CD4-positive, alpha-beta T cell treated with Interleukin-6 for 4 hours (primary cell): ENCODE measurements around the gene ACSF2.
"Not testable (repeated sequence)": the region's sequence is repeated elsewhere in the genome, so short reads cannot be mapped to it uniquely, and the experiment has no call there.

Experiments
- DNase-seq: peaks from one replicate; pipeline ENCODE4 v3.0.0-alpha.2; 2020; ENCODE audit warnings: mixed read lengths

Gene ACSF2

DNA sequence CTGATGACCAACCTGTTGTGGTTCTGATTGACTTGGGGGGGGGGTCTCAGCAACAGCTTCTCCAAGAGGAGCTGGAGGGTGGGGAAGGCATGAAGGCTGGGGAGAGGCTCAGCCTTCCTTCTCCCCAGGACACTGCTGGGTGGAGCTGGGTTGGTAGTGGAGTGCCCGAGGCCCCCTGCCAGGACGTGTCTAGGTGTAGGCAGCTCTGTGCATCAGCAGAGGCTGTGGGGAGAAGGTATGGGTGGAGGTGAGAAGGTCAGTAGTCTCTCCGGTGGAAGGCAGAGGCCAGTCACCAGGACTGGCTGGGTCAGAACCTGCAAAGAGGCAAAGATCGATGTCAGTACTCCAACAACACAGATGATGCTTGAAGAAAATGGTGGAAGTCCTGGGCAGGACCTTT is 38.7 kb downstream of the ACSF2 start:
- DNase-seq: no peak

GRCh38 chr17:50465171-50465570 is 39.2 kb downstream of the ACSF2 start:
- no peak for DNase-seq

- no peak for DNase-seq
Observed at GRCh38 chr17:50465635-50466034, 39.6 kb downstream of the ACSF2 start.

- no peak for DNase-seq
Observed at GRCh38 chr17:50466371-50467113, 40.5 kb downstream of the ACSF2 start.

- no peak for DNase-seq
Observed at GRCh38 chr17:50467114-50467854, 41.3 kb downstream of the ACSF2 start.

DNA sequence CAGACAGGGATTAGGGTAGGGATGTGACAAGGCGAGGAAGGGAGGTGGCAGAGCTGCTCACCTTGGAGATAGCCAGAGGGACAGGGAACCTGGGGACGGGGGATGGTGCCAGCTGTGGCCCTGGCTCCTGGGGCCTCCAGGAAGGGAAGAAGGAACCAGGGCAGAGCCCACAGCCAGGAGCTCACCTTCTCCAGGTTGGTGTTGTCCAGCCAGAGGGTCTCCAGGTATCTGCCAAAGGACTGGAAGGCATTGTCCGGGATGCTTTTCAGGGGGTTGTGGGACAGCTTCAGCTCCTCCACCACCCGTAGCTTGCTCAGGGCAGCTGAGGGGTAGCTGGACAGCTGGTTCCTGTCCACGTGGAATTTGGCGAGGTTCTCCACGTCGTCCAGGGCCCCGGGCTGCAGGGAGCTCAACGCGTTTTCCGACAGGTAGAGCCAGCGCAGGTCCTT is 41.9 kb downstream of the ACSF2 start:
- DNase-seq: no peak

DNA sequence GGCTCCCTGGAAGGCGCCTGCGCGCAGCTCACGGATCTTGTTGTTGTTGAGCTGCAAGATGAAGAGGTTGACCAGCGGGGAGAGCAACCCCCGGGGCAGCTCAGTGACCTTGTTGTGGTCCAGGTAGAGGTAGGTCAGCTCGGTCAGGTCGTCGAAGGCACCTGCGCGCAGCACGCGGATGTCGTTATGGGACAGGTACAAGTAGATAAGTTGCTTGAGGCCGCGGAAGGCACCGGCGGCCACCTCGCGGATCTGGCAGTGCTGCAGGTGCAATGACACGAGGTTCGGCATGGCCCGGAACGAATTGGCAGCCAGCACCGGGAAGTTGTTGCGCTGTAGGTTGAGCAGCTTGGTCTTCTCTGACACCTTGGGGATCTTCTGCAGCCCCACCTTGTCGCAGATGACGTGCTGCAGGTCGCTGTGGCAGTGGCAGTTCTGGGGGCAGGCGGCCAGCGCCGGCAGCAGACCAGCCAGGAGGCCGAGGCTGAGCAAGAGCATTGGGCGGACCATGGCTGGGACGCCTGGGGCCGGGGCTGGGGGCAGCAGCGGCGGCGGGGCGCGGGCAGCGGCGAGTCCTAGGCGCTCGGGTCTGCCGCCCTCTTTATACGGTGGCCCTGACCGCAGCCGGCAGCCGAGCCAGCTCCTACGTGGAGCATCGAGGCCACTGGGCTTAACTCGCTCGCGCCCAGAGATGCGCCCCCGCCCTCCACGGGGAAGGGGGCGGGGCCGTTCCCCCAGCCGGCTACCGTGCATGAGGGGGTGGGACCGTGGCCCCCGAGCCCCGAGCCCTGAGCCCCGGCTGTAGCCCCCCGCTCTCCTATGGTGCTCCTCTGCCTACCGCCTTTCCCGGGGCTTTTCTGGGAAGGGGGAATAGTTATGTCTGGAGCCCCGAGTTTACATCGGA is 42.5 kb downstream of the ACSF2 start, which contains the start of gene CHAD:
Gene CHAD, minus strand, starts transcription at position 577 of the 904 bp plus-strand sequence. Its CDS starts 67 bp downstream, at position 510.
- no peak for DNase-seq

DNA sequence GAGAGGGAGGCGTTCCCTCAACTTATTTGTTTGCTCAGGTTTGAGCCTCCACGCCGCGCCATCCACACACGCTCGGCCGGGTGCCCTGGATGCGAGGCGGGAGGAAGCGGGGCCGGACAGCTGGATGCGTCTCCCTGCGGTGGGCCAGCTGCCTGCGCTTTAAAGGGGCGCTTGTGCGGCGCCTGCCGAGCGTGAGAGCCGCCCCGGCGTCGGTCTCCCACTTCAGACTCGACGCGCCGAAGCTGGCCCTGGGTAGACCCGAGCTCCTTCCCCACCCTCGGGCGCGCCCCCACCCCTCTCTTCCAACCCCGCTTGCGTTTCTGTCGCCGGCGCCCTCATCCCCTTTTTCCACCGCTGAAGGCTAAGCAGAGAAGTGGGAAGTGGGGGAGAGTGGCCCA is 43.2 kb downstream of the ACSF2 start:
- DNase-seq: no peak

DNA sequence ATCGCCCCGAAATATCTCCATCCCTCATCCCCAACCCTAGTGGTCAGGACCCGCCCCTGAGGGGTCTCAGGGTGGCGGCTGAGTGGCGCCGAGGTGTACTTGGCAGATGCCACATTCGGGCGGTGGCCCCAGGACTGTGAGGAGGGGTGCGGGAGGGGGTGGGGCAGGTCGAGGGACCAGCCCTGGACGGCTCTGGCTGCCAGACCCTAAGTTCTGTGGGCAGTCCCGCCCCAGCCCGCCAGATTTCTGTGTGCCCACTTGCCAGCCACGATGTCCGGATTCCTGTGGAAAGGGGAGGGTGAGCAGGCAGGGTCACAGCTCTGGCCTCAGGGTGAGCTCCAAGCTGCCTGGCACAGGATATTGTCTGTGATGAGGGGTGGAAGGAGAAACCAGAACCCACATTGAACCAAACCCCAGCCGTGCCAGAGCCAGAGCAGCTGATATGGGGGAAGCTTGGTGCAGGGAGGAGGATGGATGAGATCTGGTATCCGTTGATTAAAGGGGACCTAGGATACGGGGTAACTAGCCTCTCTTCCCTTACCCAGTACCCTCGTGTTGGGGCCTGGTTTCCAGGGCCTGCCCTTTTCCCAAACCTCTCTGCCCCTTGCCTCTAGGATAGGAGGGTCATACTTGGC is 43.8 kb downstream of the ACSF2 start:
- DNase-seq: no peak

DNA sequence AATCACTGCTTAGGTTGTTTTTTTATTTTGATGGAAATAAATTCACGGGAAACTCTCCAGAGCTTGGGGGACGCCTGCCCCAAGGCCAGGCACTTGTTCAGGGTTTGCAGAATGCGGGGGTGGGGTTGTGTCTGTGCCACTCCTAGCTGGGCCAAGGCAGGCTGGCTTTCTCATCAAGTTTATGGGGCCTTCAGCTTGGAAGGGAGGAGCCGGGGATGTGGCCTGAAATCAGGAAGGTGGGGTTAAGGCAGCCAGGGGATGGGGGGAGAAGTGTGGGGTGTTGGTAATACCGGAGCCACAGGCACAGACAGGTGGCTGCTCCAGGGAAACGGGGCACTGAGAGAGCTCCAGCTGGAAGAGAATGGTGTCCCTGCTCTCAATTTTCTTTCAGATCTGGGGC is 44.4 kb downstream of the ACSF2 start:
- no peak for DNase-seq

DNA sequence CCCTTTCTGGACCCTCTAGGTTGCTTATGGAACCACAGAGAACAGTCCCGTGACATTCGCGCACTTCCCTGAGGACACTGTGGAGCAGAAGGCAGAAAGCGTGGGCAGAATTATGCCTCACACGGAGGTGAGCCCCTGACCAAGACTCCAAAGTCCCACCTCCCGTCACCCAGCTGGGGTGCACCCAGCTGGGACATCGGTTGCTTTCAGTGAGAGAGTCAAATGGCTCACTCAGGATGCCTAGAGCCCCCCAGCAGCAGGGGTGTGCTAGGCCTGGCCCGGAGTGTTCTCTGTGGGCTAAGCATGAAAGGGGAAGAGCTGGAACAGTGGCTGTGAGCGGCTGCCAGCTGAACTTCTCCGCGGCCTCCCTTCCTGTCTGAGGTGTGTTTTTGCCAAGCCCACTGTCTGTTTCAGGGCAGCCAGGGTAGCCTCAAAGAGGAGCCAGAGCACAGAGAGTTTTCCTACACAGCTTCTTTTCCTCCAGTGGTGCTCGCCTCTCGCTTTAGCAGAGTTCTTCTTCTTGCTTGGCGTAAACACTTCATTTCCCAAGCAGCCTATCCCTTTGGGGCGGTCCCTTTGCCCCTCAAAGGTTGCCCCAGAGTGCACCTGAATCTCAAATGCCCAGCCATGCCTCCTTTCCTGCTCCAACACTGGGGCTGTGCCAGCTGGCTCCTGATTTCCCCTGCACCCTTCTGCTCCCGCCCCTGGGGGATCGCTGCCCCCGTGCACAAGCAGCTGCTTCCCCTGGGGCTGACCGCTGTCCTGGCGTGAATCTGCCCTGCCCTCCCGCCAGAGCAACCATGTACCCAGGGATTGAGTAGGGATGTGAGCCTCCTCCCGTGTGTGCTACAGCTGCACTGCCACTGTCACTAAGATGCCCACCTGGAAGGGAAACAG is 45.2 kb downstream of the ACSF2 start:
- no peak for DNase-seq

DNA sequence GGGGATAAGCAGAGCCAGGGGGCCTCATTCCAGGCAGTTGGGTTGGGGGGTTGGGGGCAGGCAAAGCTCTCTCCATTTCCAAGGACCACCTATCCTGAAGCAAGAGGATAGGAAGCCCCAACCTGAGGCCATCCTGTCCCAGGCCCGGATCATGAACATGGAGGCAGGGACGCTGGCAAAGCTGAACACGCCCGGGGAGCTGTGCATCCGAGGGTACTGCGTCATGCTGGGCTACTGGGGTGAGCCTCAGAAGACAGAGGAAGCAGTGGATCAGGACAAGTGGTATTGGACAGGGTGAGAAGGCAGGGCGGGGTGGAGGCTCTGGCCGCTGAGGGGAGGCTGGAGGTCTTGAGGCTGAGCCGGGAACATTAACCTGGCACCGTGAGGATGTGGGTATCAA is 46.3 kb downstream of the ACSF2 start:
- no peak for DNase-seq

DNA sequence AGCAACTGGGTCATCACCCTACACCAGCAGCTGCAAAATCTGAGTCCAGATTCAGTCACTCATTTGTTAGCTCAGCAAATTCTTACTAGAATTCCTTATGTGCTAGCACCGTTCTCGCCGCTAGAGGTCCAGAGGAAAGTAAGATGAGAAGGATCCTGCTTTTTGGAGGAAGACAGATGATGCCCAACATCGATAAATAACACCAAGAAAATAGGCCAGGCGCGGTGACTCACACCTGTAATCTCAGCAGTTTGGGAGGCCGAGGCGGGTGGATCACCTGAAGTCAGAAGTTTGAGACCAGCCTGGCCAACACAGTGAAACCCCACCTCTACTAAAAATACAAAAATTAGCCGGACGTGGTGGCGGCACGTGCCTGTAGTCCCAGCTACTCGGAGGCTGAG is 46.7 kb downstream of the ACSF2 start:
- not testable (repeated sequence) for DNase-seq

DNA sequence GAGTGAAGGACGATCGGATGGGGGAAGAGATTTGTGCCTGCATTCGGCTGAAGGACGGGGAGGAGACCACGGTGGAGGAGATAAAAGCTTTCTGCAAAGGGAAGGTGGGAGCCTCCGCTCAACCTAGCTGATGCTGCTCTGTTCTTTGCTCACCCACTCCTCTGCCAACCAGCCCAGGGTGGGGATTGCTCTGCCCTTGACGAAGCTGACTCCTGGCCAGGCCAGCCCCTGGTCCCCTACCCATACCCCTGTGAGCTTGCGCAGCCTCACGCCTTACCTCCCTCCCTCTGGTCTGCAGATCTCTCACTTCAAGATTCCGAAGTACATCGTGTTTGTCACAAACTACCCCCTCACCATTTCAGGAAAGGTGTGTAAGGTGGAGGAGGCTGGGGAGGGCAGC is 47.9 kb downstream of the ACSF2 start:
- no peak for DNase-seq

DNA sequence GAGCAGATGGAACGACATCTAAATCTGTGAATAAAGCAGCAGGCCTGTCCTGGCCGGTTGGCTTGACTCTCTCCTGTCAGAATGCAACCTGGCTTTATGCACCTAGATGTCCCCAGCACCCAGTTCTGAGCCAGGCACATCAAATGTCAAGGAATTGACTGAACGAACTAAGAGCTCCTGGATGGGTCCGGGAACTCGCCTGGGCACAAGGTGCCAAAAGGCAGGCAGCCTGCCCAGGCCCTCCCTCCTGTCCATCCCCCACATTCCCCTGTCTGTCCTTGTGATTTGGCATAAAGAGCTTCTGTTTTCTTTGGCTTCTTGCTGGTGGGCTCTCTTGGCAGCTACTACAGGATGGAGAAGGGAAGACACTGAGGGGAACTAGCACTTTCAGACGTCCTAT is 48.5 kb downstream of the ACSF2 start:
- no peak for DNase-seq

- no peak for DNase-seq
Observed at GRCh38 chr17:50475362-50475761, 49.3 kb downstream of the ACSF2 start.

- DNase-seq: not testable (repeated sequence)
Observed at GRCh38 chr17:50475775-50476544, 49.9 kb downstream of the ACSF2 start.

DNA sequence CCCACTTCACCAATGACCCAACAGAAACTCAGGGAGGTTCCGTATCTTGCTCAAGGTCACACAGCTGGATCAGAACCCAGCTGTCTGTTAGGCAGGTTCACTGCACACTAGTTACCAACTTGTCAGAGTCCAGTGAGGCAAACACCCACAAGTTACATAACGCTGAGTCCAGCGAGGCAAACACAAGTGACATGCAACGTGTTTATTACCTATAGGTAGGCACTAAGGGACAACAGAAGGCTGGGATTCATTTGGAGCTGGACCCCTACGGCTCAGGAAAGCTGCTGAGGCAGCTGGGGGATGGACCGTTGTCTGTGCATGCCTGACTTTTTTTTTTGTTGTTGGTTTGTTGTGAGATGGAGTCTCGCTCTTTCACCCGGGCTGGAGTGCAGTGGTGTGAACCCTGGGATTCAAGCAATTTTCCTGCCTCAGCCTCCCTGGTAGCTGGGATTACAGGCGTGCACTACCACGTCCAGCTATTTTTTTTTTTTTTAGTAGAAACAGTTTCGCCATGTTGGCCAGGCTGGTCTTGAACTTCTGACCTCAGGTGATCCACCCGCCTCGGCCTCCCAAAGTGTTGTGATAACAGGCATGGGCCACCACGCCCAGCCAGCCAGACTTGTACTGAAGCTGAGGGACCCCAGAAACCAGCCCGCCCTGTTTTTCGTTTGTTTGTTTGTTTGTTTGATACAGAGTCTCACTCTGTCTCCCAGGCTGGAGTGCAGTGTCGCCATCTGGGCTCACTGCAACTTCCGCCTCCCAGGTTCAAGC is 50.7 kb downstream of the ACSF2 start:
- no peak for DNase-seq

DNA sequence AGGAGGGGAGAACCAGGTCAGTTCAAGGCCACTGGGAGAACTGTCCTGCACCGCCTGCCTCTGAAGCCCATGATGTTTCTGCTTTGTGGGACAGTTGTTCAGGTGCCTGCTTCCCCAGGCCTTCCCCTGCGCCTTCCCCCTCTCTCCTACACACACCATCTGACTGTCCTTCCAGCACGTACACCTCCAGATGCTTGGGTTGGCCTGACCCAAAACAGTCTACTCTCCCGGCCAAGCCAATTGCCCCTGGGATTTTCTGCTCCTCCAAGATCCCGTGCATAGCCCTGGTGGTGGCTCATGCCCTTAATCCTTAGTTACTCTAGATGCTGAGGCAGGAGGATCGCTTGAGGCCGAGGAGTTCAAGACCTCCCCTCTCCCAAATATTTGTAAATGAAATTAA is 52.0 kb downstream of the ACSF2 start:
- DNase-seq: no peak
